Natural killer cell (primary cell): Measurements from ENCODE around the gene KRT85. TPM values are rescaled to one million over a fixed set of nuclear protein-coding genes. Genes with fewer than 3 reads are reported as not detected.
"Not testable (repeated sequence)": the region's sequence is repeated elsewhere in the genome, so short reads cannot be mapped to it uniquely, and the experiment has no call there.

Source experiments
- ATAC-seq, 3 donors: fragments of 150-1000 bp in 2 of 3; fragments of 200-7000 bp in 1 of 3; cut with Tn5 transposase; 1 replicate in 1 of 3; 2 replicates in 2 of 3; pipeline ENCODE4 v1.10.0; 2021; ENCODE audit warnings: mild to moderate bottlenecking in 2 of 3, moderate library complexity in 2 of 3
- DNase-seq, 2 donors: peaks; one replicate each; pipeline versions ENCODE4 v3.0.0 to v3.0.0-alpha.2; 2013 to 2021; ENCODE audit warnings: mixed read lengths in 1 of 2
- H3K27ac ChIP-seq: one replicate; pipeline ENCODE4 v1.5.1; 2013; ENCODE audit warnings: mild to moderate bottlenecking, low read length
- H3K27me3 ChIP-seq: one replicate; pipeline ENCODE4 v1.6.1; 2013; ENCODE audit warnings: low read length; ENCODE audit not compliant: control insufficient read depth, insufficient read depth
- H3K36me3 ChIP-seq: one replicate; pipeline ENCODE4 v1.6.1; 2013; ENCODE audit warnings: low read length; ENCODE audit not compliant: control insufficient read depth, insufficient read depth
- H3K4me1 ChIP-seq: one replicate; pipeline ENCODE4 v1.6.1; 2013; ENCODE audit warnings: low read length; ENCODE audit not compliant: control insufficient read depth, insufficient read depth
- H3K4me3 ChIP-seq: one replicate; pipeline ENCODE4 v1.5.1; 2013; ENCODE audit warnings: low read length
- H3K9me3 ChIP-seq: one replicate; pipeline ENCODE4 v1.6.1; 2013; ENCODE audit warnings: low read length; ENCODE audit not compliant: control insufficient read depth, insufficient read depth
- H3K27ac Mint-ChIP-seq, 2 donors: one replicate each; pipeline ENCODE4 v1.8.0; 2022; ENCODE audit warnings: mild to moderate bottlenecking in 2 of 2, mixed read lengths in 2 of 2, moderate library complexity in 1 of 2
- H3K27me3 Mint-ChIP-seq, 2 donors: one replicate each; pipeline ENCODE4 v1.8.0; 2022; ENCODE audit warnings: low read depth in 2 of 2, mixed read lengths in 2 of 2
- H3K36me3 Mint-ChIP-seq: one replicate; pipeline ENCODE4 v1.8.0; 2022; ENCODE audit warnings: mixed read lengths
- H3K4me1 Mint-ChIP-seq, 2 donors: one replicate each; pipeline ENCODE4 v1.8.0; 2022; ENCODE audit warnings: mixed read lengths in 2 of 2
- H3K4me3 Mint-ChIP-seq: one replicate; pipeline ENCODE4 v1.8.0; 2022; ENCODE audit warnings: mild to moderate bottlenecking, moderate library complexity, mixed read lengths
- H3K9me3 Mint-ChIP-seq, 2 donors: one replicate each; pipeline ENCODE4 v1.8.0; 2022; ENCODE audit warnings: mixed read lengths in 2 of 2
- CTCF ChIP-seq: fragments of 200-600 bp; IDR thresholded peaks from one replicate; pipeline ENCODE4 v1.8.0; 2022; ENCODE audit warnings: antibody characterized with exemption
- WGBS: methylation state at CpG from one replicate; pipeline ENCODE4 v1.1.7; 2013; ENCODE audit warnings: missing lambda C conversion rate; ENCODE audit not compliant: insufficient coverage; 5-methylcytosine and 5-hydroxymethylcytosine counted together
- intact Hi-C: fragments of 100-400 bp; cut with micrococcal nuclease; formaldehyde crosslinking; loops from one replicate; pipeline ENCODE4 v1.14.2; 2022
- total RNA-seq, 4 donors: library from RNA; stranded (reverse); fragments of 120-200 nt in 1 of 4; gene quantifications; one replicate each; pipeline versions ENCODE4 v1.2.3 to v1.2.4, GENCODE V29; 2013 to 2022

The KRT85 gene
- total RNA-seq, 3 donors from 2014 or later (not counting 1 experiment from before 2014, with no cell fraction given) = not detected

- TF ChIP-seq CTCF = no peak
- Mint-ChIP-seq H3K4me1 (peaks cover 6% of the 10 kb centered on the region in 2 donors), H3K9me3 (no peaks in the 10 kb centered on the region), H3K36me3 (no peaks in the 10 kb centered on the region), H3K27me3 (peaks cover 8 to 23% of the 10 kb centered on the region in 2 donors), H3K4me3 (no peak overlapping the region), H3K27ac (no peak overlapping the region)
- H3K36me3 ChIP-seq = no peaks in the 10 kb centered on the region
- intact Hi-C loops = no loop called here
- no peak overlapping the region for H3K27ac ChIP-seq
- H3K4me1 ChIP-seq = no peaks in the 10 kb centered on the region
- DNase-seq (no peak), ATAC-seq (no peak)
- H3K4me3 ChIP-seq = no peak overlapping the region
- no peaks in the 10 kb centered on the region for H3K9me3 ChIP-seq
- 84% methylated on average over 5 of the region's 5 CpGs for WGBS
- H3K27me3 ChIP-seq = no peaks in the 10 kb centered on the region
Observed at GRCh38 chr12:52414936-52415335, 47.7 kb upstream of the KRT85 start.

- H3K4me1 Mint-ChIP-seq = no peaks in the 10 kb centered on the region
- Histone ChIP-seq H3K27me3 (no peaks in the 10 kb centered on the region), H3K36me3 (no peaks in the 10 kb centered on the region), H3K9me3 (no peaks in the 10 kb centered on the region), H3K4me3 (no peak overlapping the region), H3K27ac (no peak overlapping the region), H3K4me1 (no peaks in the 10 kb centered on the region)
- no peak for ATAC-seq
- no peaks in the 10 kb centered on the region for H3K9me3 Mint-ChIP-seq
- WGBS = 66% methylated on average over 8 of the region's 8 CpGs
- intact Hi-C loops = no loop called here
- no peaks in the 10 kb centered on the region for H3K36me3 Mint-ChIP-seq
- H3K27ac Mint-ChIP-seq = no peak overlapping the region
- no peak overlapping the region for H3K4me3 Mint-ChIP-seq
- no peak for DNase-seq
- no peak for TF ChIP-seq CTCF
- peaks cover 8 to 17% of the 10 kb centered on the region in 2 donors for H3K27me3 Mint-ChIP-seq
Observed at GRCh38 chr12:52413782-52414345, 46.6 kb upstream of the KRT85 start.

GRCh38 chr12:52413202-52413601 lies 45.9 kb upstream of the KRT85 start:
- Histone ChIP-seq H3K9me3 (no peaks in the 10 kb centered on the region), H3K4me3 (no peak overlapping the region), H3K4me1 (no peaks in the 10 kb centered on the region), H3K27ac (no peak overlapping the region), H3K27me3 (no peaks in the 10 kb centered on the region), H3K36me3 (no peaks in the 10 kb centered on the region)
- DNase-seq (no peak), ATAC-seq (no peak)
- no peak for TF ChIP-seq CTCF
- H3K4me3 Mint-ChIP-seq = no peak overlapping the region
- H3K4me1 Mint-ChIP-seq = no peaks in the 10 kb centered on the region
- H3K36me3 Mint-ChIP-seq = no peaks in the 10 kb centered on the region
- 66% methylated on average over 3 of the region's 4 CpGs for WGBS
- intact Hi-C loops = no loop called here
- H3K27ac Mint-ChIP-seq = no peak overlapping the region
- peaks cover 13 to 21% of the 10 kb centered on the region in 2 donors for H3K27me3 Mint-ChIP-seq
- H3K9me3 Mint-ChIP-seq = no peaks in the 10 kb centered on the region

GRCh38 chr12:52411815-52412214 lies 44.5 kb upstream of the KRT85 start:
- Histone ChIP-seq H3K27ac (no peak overlapping the region), H3K9me3 (no peaks in the 10 kb centered on the region), H3K4me3 (no peak overlapping the region), H3K36me3 (no peaks in the 10 kb centered on the region), H3K4me1 (no peaks in the 10 kb centered on the region), H3K27me3 (no peaks in the 10 kb centered on the region)
- no peak for ATAC-seq
- Mint-ChIP-seq H3K4me3 (no peak overlapping the region), H3K36me3 (no peaks in the 10 kb centered on the region), H3K4me1 (no peaks in the 10 kb centered on the region), H3K27me3 (peaks cover 13 to 24% of the 10 kb centered on the region in 2 donors), H3K27ac (no peak overlapping the region), H3K9me3 (no peaks in the 10 kb centered on the region)
- WGBS = 93% methylated on average over 9 of the region's 10 CpGs
- DNase-seq = no peak
- intact Hi-C loops = no loop called here
- no peak for TF ChIP-seq CTCF

- H3K4me3 ChIP-seq, H3K9me3 ChIP-seq, H3K27ac Mint-ChIP-seq, intact Hi-C loops, H3K9me3 Mint-ChIP-seq, H3K4me3 Mint-ChIP-seq, H3K4me1 Mint-ChIP-seq, H3K36me3 Mint-ChIP-seq, H3K27ac ChIP-seq, H3K4me1 ChIP-seq, H3K27me3 ChIP-seq, H3K36me3 ChIP-seq, DNase-seq: not testable (repeated sequence)
- WGBS = no CpG with 5 or more reads among the region's 1 CpG
- H3K27me3 Mint-ChIP-seq = peaks cover 13 to 19% of the 10 kb centered on the region in 2 donors
- ATAC-seq = peak in 1 of 3 donors; percentile 11
Observed at GRCh38 chr12:52410589-52411248, 43.4 kb upstream of the KRT85 start.
